CD14-positive monocyte (primary cell): ENCODE results near the gene C1QTNF3. TPM values are rescaled to one million over a fixed set of nuclear protein-coding genes. Genes with fewer than 3 reads are reported as not detected.

Experiments used
- DNase-seq, 3 donors: peaks; one replicate each; pipeline ENCODE4 v3.0.0-alpha.2; 2011 to 2022
- H2AFZ ChIP-seq: 2 replicates; pipeline ENCODE4 v1.6.0; 2012; ENCODE audit warnings: mild to moderate bottlenecking, low read depth, low read length, inconsistent platforms; ENCODE audit not compliant: insufficient read depth, poor library complexity, severe bottlenecking
- H3K27ac ChIP-seq, 2 donors: 1 replicate in 1 of 2; 2 replicates in 1 of 2; pipeline ENCODE4 v1.5.1; 2012 to 2013; ENCODE audit warnings: low read length in 2 of 2, control low read depth in 1 of 2, inconsistent platforms in 1 of 2, low read depth in 1 of 2, mild to moderate bottlenecking in 1 of 2
- H3K27me3 ChIP-seq, 2 donors: one replicate each; pipeline versions ENCODE4 v1.6.0 to v1.6.1; 2011 to 2013; ENCODE audit warnings: low read length in 2 of 2; ENCODE audit not compliant: control insufficient read depth in 2 of 2, insufficient read depth in 2 of 2
- H3K36me3 ChIP-seq, 2 donors: replicated peaks in 1 of 2; 1 replicate in 1 of 2; 2 replicates in 1 of 2; pipeline versions ENCODE4 v1.5.1 to v1.6.1; 2012 to 2013; ENCODE audit warnings: low read length in 2 of 2, control low read depth in 1 of 2, inconsistent platforms in 1 of 2, mild to moderate bottlenecking in 1 of 2; ENCODE audit not compliant: insufficient read depth in 2 of 2, control insufficient read depth in 1 of 2
- H3K4me1 ChIP-seq, 2 donors: 1 replicate in 1 of 2; 2 replicates in 1 of 2; pipeline versions ENCODE4 v1.5.1 to v1.6.1; 2012 to 2013; ENCODE audit warnings: low read length in 2 of 2, control low read depth in 1 of 2, inconsistent platforms in 1 of 2, mild to moderate bottlenecking in 1 of 2, moderate library complexity in 1 of 2; ENCODE audit not compliant: insufficient read depth in 2 of 2, control insufficient read depth in 1 of 2
- H3K4me2 ChIP-seq: replicated peaks from 2 replicates; pipeline ENCODE3; 2012; ENCODE audit warnings: low read length, moderate library complexity, mild to moderate bottlenecking; ENCODE audit not compliant: poor library complexity, severe bottlenecking; ENCODE audit errors: extremely low read depth
- H3K4me3 ChIP-seq, 3 experiments: fragments of 200-600 bp in 1 of 3; sonication (generic) in 1 of 3; replicated peaks in 1 of 3; 1 replicate in 2 of 3; 2 replicates in 1 of 3; pipeline ENCODE4 v1.5.1; 2011 to 2013; ENCODE audit warnings: low read length in 3 of 3, mild to moderate bottlenecking in 3 of 3, control low read depth in 2 of 3, low read depth in 2 of 3, inconsistent platforms in 1 of 3, moderate library complexity in 1 of 3
- H3K79me2 ChIP-seq: 2 replicates; pipeline ENCODE4 v1.6.0; 2012; ENCODE audit warnings: mild to moderate bottlenecking, control low read depth, inconsistent platforms, low read length, moderate library complexity; ENCODE audit not compliant: insufficient read depth
- H3K9ac ChIP-seq: 2 replicates; pipeline ENCODE4 v1.6.0; 2017; ENCODE audit warnings: low read length, mild to moderate bottlenecking; ENCODE audit not compliant: insufficient read depth, poor library complexity, severe bottlenecking
- H3K9me3 ChIP-seq, 2 donors: replicated peaks in 1 of 2; 1 replicate in 1 of 2; 2 replicates in 1 of 2; pipeline versions ENCODE4 v1.5.1 to v1.6.1; 2012 to 2013; ENCODE audit warnings: low read length in 2 of 2, control low read depth in 1 of 2; ENCODE audit not compliant: control insufficient read depth in 1 of 2, insufficient read depth in 1 of 2
- H4K20me1 ChIP-seq: 2 replicates; pipeline ENCODE4 v1.6.0; 2012; ENCODE audit warnings: mild to moderate bottlenecking, low read length, control low read depth, moderate library complexity; ENCODE audit not compliant: insufficient read depth
- H3K27ac Mint-ChIP-seq, 7 donors: one replicate each; pipeline ENCODE4 v1.8.0; 2020; ENCODE audit warnings: mild to moderate bottlenecking in 7 of 7, mixed read lengths in 7 of 7, moderate library complexity in 6 of 7, inconsistent platforms in 2 of 7
- H3K27me3 Mint-ChIP-seq, 3 donors: one replicate each; pipeline ENCODE4 v1.8.0; 2021 to 2022; ENCODE audit warnings: low read depth in 3 of 3, mild to moderate bottlenecking in 3 of 3, mixed read lengths in 3 of 3, moderate library complexity in 3 of 3, inconsistent platforms in 1 of 3
- H3K36me3 Mint-ChIP-seq, 2 donors: one replicate each; pipeline ENCODE4 v1.8.0; 2020; ENCODE audit warnings: mixed read lengths in 2 of 2, inconsistent platforms in 1 of 2, mild to moderate bottlenecking in 1 of 2
- H3K4me1 Mint-ChIP-seq: one replicate; pipeline ENCODE4 v1.8.0; 2020; ENCODE audit warnings: mild to moderate bottlenecking, mixed read lengths
- H3K4me3 Mint-ChIP-seq, 2 donors: one replicate each; pipeline ENCODE4 v1.8.0; 2020; ENCODE audit warnings: mild to moderate bottlenecking in 2 of 2, mixed read lengths in 2 of 2, moderate library complexity in 1 of 2
- H3K9me3 Mint-ChIP-seq, 7 donors: one replicate each; pipeline ENCODE4 v1.8.0; 2020 to 2022; ENCODE audit warnings: mixed read lengths in 7 of 7, mild to moderate bottlenecking in 6 of 7, moderate library complexity in 6 of 7, inconsistent platforms in 2 of 7
- WGBS: methylation state at CpG from one replicate; pipeline ENCODE4 v1.1.5; 2013; ENCODE audit warnings: missing lambda C conversion rate; ENCODE audit not compliant: insufficient coverage; 5-methylcytosine and 5-hydroxymethylcytosine counted together
- intact Hi-C, 2 donors: fragments of 100-400 bp; cut with micrococcal nuclease; formaldehyde crosslinking; loops; one replicate each; pipeline versions ENCODE4 v1.15.0 to v1.15.1; 2023
- polyA plus RNA-seq, 3 donors: library from polyadenylated mRNA; depleted of rRNA in 1 of 3; unstranded in 2 of 3; stranded (reverse) in 1 of 3; fragments of 300-500 nt in 2 of 3; fragments of >200 nt in 1 of 3; fragmentation: Illumina TruSeq in 2 of 3; gene quantifications; 1 replicate in 2 of 3; 2 replicates in 1 of 3; pipeline ENCODE4 v1.2.3, GENCODE V29; 2012 to 2021
- TF ChIP-seq, protein P1 (sequence below): fragments of 200-600 bp; IDR thresholded peaks from one replicate; pipeline ENCODE4 v1.8.0; 2022; ENCODE audit warnings: antibody characterized with exemption, mild to moderate bottlenecking

Gene C1QTNF3
- polyA plus RNA-seq, 3 donors, result 1.5 TPM; not detected in 2

DNA sequence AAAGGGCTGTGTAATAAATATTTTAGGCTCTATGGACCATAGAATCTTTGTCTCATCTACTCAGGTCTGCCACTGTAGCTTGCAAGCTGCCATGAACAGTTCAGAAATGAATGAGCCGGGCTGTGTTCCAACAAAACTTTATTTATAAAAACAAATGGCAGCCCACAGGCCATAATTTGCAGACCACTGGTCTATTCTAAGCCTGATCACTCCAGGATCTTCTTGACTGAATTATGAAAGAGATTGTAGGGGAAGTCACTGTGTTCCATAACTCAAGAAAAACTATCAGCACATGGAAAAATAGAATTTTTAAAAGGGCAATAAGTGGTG, 11.4 kb upstream of the C1QTNF3 start:
- Mint-ChIP-seq H3K27ac (no peak overlapping the region), H3K4me3 (no peak overlapping the region), H3K27me3 (peaks cover 0 to 2% (median 0%) of the 10 kb centered on the region in 3 donors), H3K4me1 (no peaks in the 10 kb centered on the region), H3K9me3 (no peaks in the 10 kb centered on the region), H3K36me3 (peaks cover 14 to 21% of the 10 kb centered on the region in 2 donors)
- Histone ChIP-seq H3K79me2 (no peaks in the 10 kb centered on the region), H3K27ac (no peak overlapping the region), H3K9me3 (no peaks in the 10 kb centered on the region), H3K9ac (no peak overlapping the region), H3K36me3 (no peaks in the 10 kb centered on the region), H2AFZ (no peak overlapping the region), H3K27me3 (no peaks in the 10 kb centered on the region), H3K4me3 (no peak overlapping the region), H3K4me2 (no peak overlapping the region), H4K20me1 (no peaks in the 10 kb centered on the region), H3K4me1 (no peaks in the 10 kb centered on the region)
- no peak for DNase-seq
- intact Hi-C loops, result no loop called here
- TF ChIP-seq, protein P1, sequence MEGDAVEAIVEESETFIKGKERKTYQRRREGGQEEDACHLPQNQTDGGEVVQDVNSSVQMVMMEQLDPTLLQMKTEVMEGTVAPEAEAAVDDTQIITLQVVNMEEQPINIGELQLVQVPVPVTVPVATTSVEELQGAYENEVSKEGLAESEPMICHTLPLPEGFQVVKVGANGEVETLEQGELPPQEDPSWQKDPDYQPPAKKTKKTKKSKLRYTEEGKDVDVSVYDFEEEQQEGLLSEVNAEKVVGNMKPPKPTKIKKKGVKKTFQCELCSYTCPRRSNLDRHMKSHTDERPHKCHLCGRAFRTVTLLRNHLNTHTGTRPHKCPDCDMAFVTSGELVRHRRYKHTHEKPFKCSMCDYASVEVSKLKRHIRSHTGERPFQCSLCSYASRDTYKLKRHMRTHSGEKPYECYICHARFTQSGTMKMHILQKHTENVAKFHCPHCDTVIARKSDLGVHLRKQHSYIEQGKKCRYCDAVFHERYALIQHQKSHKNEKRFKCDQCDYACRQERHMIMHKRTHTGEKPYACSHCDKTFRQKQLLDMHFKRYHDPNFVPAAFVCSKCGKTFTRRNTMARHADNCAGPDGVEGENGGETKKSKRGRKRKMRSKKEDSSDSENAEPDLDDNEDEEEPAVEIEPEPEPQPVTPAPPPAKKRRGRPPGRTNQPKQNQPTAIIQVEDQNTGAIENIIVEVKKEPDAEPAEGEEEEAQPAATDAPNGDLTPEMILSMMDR, result no peak
- WGBS, result 83% methylated on average over 1 of the region's 1 CpG

DNA sequence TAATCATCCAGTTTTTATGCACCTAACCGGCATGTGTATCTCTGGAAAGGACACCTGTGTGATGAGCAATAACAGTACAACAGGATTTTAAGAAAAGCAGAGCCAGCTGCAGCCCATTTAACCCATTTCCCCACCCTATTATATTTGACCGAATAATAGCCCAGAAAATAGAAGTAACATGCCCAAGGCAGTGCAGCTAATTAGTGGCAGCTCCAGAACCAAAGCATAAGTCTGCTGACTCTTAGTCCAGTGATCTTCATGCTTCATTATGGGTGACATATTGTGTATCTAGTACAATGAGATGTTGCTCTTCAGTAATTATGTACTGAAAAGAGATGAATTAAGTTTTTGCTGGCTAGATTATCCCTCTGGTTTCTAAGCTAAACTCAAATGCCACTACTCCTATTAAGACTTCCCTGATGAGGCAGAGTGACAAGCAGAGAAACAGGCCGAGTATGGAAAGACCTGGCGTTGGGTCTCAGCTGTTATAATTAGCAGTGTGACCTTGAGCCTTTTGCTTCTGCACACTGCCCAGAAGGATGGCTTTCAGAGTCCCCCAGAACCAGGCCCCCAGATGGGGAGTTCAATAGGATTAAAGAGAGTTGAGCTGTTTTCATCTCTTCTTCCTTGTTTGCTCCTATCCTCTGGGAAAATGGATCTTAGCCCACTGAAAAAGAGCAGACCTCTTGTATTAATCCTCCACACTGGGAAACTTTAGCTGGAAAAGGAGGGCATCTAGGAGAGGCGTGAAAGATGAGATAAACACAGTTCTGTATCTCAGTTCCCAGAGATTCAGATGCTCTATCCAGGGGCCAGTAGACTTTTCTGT, 10.8 kb upstream of the C1QTNF3 start:
- H3K9me3 Mint-ChIP-seq, result no peaks in the 10 kb centered on the region
- no peak overlapping the region for H3K4me2 ChIP-seq
- no peaks in the 10 kb centered on the region for H4K20me1 ChIP-seq
- no peak overlapping the region for H2AFZ ChIP-seq
- peaks cover 1% of the 10 kb centered on the region for H3K4me1 Mint-ChIP-seq
- H3K79me2 ChIP-seq, result no peaks in the 10 kb centered on the region
- TF ChIP-seq, protein P1, result no peak
- no peak overlapping the region for H3K4me3 Mint-ChIP-seq
- H3K36me3 Mint-ChIP-seq, result peaks cover 14 to 21% of the 10 kb centered on the region in 2 donors
- H3K27ac ChIP-seq, result no peak overlapping the region
- H3K27ac Mint-ChIP-seq, result no peak overlapping the region
- 94% methylated on average over 3 of the region's 5 CpGs for WGBS
- H3K4me3 ChIP-seq, result no peak overlapping the region
- DNase-seq, result no peak
- H3K9ac ChIP-seq, result no peak overlapping the region
- H3K9me3 ChIP-seq, result no peaks in the 10 kb centered on the region
- H3K4me1 ChIP-seq, result peaks cover under 1% of the 10 kb centered on the region in 2 donors
- intact Hi-C loops, result no loop called here
- H3K27me3 ChIP-seq, result no peaks in the 10 kb centered on the region
- peaks cover 0 to 2% (median 0%) of the 10 kb centered on the region in 3 donors for H3K27me3 Mint-ChIP-seq
- no peaks in the 10 kb centered on the region for H3K36me3 ChIP-seq
